Measurements from ENCODE around the gene LY6G6F.

The LY6G6F gene

DNA sequence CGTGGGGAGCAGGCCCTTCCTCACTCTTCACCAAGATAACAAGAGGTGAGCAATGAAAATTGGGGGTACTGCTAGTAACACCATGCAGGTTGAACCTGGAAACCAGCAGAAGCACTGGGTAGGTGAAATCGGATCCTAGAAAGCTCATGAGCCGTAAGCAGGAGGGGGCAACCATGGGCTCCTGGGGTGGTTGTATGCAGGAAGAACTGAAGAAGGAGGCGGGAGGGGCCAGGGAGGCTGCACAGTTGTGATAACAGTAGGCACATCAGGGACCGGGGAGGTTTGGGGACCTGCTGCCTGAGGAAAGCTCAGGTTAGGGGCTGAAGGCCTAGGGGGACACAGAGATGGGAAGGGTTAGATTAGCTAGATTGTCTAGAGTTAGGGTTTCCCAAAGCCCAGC is 20.2 kb upstream of the LY6G6F start:
- no peak for DNase-seq (ENCODE audit: extremely low spot score)
- TF ChIP-seq, protein P1, sequence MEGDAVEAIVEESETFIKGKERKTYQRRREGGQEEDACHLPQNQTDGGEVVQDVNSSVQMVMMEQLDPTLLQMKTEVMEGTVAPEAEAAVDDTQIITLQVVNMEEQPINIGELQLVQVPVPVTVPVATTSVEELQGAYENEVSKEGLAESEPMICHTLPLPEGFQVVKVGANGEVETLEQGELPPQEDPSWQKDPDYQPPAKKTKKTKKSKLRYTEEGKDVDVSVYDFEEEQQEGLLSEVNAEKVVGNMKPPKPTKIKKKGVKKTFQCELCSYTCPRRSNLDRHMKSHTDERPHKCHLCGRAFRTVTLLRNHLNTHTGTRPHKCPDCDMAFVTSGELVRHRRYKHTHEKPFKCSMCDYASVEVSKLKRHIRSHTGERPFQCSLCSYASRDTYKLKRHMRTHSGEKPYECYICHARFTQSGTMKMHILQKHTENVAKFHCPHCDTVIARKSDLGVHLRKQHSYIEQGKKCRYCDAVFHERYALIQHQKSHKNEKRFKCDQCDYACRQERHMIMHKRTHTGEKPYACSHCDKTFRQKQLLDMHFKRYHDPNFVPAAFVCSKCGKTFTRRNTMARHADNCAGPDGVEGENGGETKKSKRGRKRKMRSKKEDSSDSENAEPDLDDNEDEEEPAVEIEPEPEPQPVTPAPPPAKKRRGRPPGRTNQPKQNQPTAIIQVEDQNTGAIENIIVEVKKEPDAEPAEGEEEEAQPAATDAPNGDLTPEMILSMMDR (IDR thresholded peaks at IDR 0.05; ENCODE audit: control extremely low read depth, extremely low read depth, low read depth, missing control alignments): no peak
- POLR2A ChIA-PET: no interaction called here
- CTCF ChIA-PET: interaction anchor here (0.7 to 0.9 kb wide), 2 partner anchors 83 to 109 kb away, joined by 3 read pairs; partner anchors contain the start of gene VARS1

DNA sequence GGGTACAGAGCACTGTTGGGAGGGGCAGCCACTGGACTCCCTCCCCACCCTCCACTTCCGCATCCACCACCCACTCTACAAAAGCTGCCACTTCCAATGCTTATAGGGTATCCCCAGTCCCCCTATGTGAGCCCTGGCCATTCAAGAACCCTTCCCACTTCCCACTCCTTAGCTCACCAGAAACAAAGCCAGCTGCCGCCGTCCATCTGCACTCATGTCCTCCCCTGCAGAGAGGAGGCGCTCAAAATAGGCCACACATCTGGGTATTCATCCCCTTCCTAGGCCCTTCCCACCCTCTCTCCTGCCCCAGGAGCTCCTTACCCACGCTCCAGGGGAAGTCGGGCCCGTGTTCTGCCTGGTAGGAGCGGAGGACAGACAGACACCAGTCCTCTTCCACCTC is 19.3 kb upstream of the LY6G6F start:
- TF ChIP-seq, protein P1 (IDR thresholded peaks at IDR 0.05; ENCODE audit: control extremely low read depth, extremely low read depth, low read depth, missing control alignments): no peak
- ChIA-PET CTCF (interaction anchor here (1.1 to 1.4 kb wide), 2 partner anchors 9 to 265 kb away, joined by 4 read pairs; no protein-coding TSS in a partner anchor), POLR2A (no interaction called here)
- no peak for DNase-seq (ENCODE audit: extremely low spot score)

DNA sequence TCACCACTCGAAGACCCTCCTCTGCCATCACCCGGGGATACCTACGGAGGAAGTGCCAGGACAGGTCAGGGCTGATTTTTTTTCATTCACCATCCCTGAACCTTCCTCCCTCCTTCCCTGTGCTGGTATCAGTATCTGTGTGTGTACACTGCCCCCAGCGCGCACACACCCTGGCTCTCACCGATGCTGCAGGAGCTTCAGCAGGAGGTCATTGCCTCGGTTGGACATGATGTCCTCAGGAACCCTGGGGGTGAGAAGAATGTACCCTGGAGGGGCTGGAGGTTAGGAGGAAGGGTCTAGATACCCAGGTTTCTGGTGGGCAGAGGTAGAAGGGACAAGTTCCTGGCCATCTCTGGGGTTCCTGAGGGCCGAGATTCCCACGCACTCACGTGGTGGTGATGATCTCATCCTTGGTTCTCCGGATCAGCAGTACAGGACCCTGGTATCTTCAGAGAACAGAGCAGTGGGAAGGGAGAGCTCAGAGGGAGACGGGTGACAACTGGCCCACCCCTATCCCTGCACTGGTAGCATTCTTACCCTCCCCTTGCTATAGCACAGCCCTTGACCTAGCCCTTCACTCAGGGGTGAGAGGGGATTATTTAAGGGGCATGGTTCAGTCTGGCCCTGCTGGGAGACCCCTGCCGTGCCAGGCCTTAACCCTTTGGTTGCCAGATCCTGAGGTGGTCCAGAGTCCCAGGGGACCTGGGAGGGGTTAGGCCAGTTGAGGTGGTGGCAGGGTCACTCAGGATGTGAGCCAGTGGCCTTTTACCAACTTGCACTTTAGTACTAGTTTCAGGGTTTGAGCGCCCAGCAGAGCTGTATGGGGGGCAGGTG is 18.6 kb upstream of the LY6G6F start:
- DNase-seq (ENCODE audit: extremely low spot score): no peak
- CTCF ChIA-PET: interaction anchor here (1.1 to 5.9 kb wide), 3 partner anchors 8 to 264 kb away, joined by 4 to 20 read pairs (median 4); partner anchors contain the start of gene LY6G5C
- POLR2A ChIA-PET: no interaction called here
- TF ChIP-seq, protein P1 (IDR thresholded peaks at IDR 0.05; ENCODE audit: control extremely low read depth, extremely low read depth, low read depth, missing control alignments): no peak

DNA sequence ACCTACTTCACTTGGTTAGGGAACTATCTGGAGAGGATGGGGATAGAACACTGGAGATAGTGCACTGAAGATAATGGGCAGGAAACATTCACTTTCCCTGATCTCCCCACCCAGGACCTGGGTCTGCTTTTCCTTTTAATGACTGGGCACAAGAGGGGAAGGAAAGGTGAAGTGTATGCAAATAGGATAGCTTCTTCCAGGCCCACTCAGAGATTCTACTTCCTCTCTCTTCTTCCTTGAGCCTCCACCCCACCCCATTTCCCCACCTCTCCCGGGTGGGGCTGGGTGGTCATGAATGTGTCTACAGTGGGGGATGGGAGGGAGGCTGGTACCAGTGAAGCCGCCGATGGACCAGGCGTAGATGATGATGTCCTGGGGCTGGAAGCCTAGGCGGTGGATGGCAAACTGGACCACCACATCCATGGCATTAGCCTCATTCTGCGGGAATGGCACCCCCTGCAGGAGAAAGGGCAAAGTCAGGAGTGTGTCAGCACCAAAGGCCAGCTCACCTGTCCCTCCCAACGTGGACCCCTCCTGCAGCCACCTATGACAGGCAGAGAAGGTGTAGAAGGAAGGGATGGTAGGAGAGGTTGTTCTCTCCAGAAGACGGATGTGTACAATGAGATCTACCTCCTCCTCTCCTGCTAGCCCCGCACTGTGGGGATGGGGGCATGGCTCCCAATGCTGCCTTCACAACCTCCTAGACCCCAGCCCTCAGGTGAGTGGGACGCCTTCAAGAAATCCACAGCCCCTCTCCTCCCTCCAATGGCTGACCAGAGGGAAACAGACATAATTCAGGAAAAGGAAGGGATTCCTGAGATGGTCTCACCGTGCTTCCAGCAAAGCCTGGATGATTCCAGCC is 17.2 kb upstream of the LY6G6F start:
- ChIA-PET POLR2A (no interaction called here), CTCF (interaction anchor here (1.0 to 5.9 kb wide), 8 partner anchors 9 to 69 kb away, joined by 3 to 20 read pairs (median 4); partner anchors contain the start of genes ABHD16A, LY6G5C and LY6G6D)
- DNase-seq (ENCODE audit: extremely low spot score): no peak
- TF ChIP-seq, protein P1 (IDR thresholded peaks at IDR 0.05; ENCODE audit: control extremely low read depth, extremely low read depth, low read depth, missing control alignments): no peak

DNA sequence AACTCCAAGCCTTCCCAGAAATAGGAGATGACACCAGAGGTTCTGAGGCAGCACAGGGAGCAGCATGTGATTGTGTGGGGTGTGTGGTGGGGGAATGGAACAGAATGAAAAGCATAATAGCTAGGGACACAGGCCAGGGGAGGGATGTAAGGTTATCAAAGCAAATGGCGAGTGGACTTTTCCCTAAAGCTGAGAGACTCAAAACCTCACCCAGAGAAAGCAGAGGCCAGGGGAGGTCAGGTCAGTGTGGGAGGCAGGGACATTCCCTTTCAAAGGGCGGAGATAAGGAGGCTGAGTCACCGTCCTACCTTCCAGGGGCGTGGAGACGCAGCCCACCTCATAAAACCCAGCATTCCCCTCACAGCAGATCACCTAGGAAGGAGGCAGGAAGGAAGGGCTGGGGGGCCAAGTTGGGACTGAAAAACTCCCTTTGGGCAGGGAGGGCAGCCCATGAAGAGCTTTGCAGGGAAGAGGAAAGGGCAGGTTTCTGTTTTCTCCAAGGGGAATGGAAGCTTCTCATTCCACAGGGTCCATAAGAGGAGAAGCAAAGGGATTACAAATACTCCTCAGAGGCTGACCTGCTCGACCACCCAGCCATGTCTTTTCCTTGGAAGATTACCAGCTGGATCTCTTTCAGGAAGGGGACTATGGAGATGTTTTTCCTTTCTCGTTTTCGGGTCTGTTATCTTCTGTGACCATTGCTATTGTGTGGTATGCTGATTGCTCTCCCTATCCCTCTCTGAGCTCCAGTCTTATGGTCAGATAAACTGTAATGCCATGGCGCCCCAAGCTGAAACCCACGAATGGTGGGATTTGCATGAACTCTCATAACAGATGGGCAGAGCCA is 16.2 kb upstream of the LY6G6F start:
- no peak for DNase-seq (ENCODE audit: extremely low spot score)
- CTCF ChIA-PET: interaction anchor here (0.7 to 6.1 kb wide), 9 partner anchors 8 to 144 kb away, joined by 3 to 26 read pairs (median 4); partner anchors contain the start of genes ATP6V1G2, LY6G5C and LY6G6D
- TF ChIP-seq, protein P1 (IDR thresholded peaks at IDR 0.05; ENCODE audit: control extremely low read depth, extremely low read depth, low read depth, missing control alignments): no peak
- POLR2A ChIA-PET: interaction anchor here (0.6 kb wide), 1 partner anchor 130 kb away, joined by 10 read pairs; no protein-coding TSS in a partner anchor

Measured in GM10248 (cell line).